ENCODE measurements around the gene RSF1. TPM values are rescaled to one million over a fixed set of nuclear protein-coding genes. Genes with fewer than 3 reads are reported as not detected.

The RSF1 gene
- total RNA-seq, 1 donor: 36.9 TPM

DNA sequence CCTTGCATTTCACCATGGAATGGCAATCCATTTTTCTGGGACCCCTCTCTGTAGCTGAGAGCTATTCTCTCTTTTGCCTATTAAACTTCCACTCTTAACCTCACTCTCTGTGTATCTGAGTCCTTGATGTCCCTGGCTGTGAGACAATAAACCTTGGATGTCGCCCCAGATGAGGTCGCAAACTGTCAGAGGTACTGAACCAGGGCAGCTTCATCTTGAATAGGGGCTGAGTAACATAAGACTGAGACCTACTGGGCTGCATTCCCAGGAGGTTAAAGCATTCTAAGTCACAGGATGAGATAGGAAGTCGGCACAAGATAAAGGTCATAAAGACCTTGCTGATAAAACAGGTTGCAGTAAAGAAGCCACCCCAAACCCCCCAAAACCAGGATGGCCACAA, 68.0 kb downstream of the RSF1 start:
- Histone ChIP-seq H3K79me2 (ENCODE audit: insufficient read depth, low read length) (peaks cover 65% of the 10 kb centered on the region), H3K4me3 (ENCODE audit: insufficient read depth, low read length) (no peak overlapping the region), H3K27me3 (ENCODE audit: insufficient read depth, low read length) (no peaks in the 10 kb centered on the region), H2AFZ (ENCODE audit: low read length) (no peak overlapping the region), H4K20me1 (ENCODE audit: insufficient read depth, low read length) (peaks cover 64% of the 10 kb centered on the region), H3K36me3 (ENCODE audit: insufficient read depth, low read length) (peaks cover 10% of the 10 kb centered on the region), H3K4me2 (ENCODE audit: insufficient read depth, low read length) (no peak overlapping the region), H3K4me1 (ENCODE audit: insufficient read depth, low read length) (peaks cover 12% of the 10 kb centered on the region), H3K27ac (ENCODE audit: low read depth, low read length) (no peak overlapping the region), H3K9me3 (ENCODE audit: low read depth, low read length) (no peaks in the 10 kb centered on the region)
- DNase-seq (ENCODE audit: insufficient read length, low spot score, missing footprints): no peak
- no peak for TF ChIP-seq CTCF (IDR thresholded peaks at IDR 0.05; ENCODE audit: extremely low read depth, low read depth, low read length)

DNA sequence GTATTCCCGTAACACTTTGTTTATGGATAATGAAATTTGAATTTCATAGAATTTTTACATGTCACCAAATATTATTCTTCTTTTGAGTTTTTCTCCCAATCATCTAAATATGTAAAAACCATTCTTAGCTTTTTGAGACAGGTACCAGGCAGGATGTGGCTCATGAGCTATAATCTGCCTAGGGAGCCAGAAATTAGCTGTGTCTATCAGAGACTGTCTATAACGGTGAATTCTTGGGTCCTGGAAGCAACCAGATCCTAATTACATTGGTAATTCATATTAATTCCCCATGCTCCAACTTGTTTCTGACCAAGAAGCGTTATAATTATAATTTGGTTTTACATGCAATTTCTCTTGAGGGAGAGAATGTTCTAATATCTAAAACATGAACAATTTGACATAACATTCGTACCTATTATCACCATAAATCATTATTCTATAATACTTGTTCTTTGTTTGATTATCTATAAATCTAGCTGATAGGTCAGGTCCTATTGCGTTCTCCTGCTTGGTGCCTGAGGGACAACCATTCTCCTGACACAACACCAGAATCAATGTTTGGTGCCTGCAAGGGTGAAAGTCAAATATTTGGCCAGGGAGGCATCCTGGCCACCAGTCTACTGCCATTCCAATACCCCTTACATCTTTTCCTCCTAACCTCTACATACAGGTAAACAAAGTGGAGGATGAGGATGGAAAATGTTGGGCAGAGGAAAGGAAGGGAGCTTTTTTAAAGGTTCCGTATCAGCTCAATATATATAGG, 69.9 kb downstream of the RSF1 start:
- Histone ChIP-seq H3K36me3 (ENCODE audit: insufficient read depth, low read length) (peaks cover 10% of the 10 kb centered on the region), H4K20me1 (ENCODE audit: insufficient read depth, low read length) (peaks cover 69% of the 10 kb centered on the region), H3K27ac (ENCODE audit: low read depth, low read length) (no peak overlapping the region), H3K79me2 (ENCODE audit: insufficient read depth, low read length) (peaks cover 65% of the 10 kb centered on the region), H3K4me1 (ENCODE audit: insufficient read depth, low read length) (peaks cover 14% of the 10 kb centered on the region), H3K9me3 (ENCODE audit: low read depth, low read length) (no peaks in the 10 kb centered on the region), H3K27me3 (ENCODE audit: insufficient read depth, low read length) (no peaks in the 10 kb centered on the region), H3K4me3 (ENCODE audit: insufficient read depth, low read length) (no peak overlapping the region), H2AFZ (ENCODE audit: low read length) (no peak overlapping the region), H3K4me2 (ENCODE audit: insufficient read depth, low read length) (no peak overlapping the region)
- no peak for DNase-seq (ENCODE audit: insufficient read length, low spot score, missing footprints)
- no peak for TF ChIP-seq CTCF (IDR thresholded peaks at IDR 0.05; ENCODE audit: extremely low read depth, low read depth, low read length)

GRCh38 chr11:77749232-77749631, 71.3 kb downstream of the RSF1 start:
- no peak overlapping the region for H3K4me3 ChIP-seq (ENCODE audit: insufficient read depth, low read length)
- H3K4me1 ChIP-seq (ENCODE audit: insufficient read depth, low read length): peaks cover 14% of the 10 kb centered on the region
- H4K20me1 ChIP-seq (ENCODE audit: insufficient read depth, low read length): peaks cover 66% of the 10 kb centered on the region
- no peak for DNase-seq (ENCODE audit: insufficient read length, low spot score, missing footprints)
- H3K36me3 ChIP-seq (ENCODE audit: insufficient read depth, low read length): peaks cover 10% of the 10 kb centered on the region
- no peak overlapping the region for H3K4me2 ChIP-seq (ENCODE audit: insufficient read depth, low read length)
- no peak overlapping the region for H2AFZ ChIP-seq (ENCODE audit: low read length)
- no peak overlapping the region for H3K27ac ChIP-seq (ENCODE audit: low read depth, low read length)
- H3K79me2 ChIP-seq (ENCODE audit: insufficient read depth, low read length): peaks cover 60% of the 10 kb centered on the region
- no peaks in the 10 kb centered on the region for H3K27me3 ChIP-seq (ENCODE audit: insufficient read depth, low read length)
- no peak for TF ChIP-seq CTCF (IDR thresholded peaks at IDR 0.05; ENCODE audit: extremely low read depth, low read depth, low read length)
- no peaks in the 10 kb centered on the region for H3K9me3 ChIP-seq (ENCODE audit: low read depth, low read length)

DNA sequence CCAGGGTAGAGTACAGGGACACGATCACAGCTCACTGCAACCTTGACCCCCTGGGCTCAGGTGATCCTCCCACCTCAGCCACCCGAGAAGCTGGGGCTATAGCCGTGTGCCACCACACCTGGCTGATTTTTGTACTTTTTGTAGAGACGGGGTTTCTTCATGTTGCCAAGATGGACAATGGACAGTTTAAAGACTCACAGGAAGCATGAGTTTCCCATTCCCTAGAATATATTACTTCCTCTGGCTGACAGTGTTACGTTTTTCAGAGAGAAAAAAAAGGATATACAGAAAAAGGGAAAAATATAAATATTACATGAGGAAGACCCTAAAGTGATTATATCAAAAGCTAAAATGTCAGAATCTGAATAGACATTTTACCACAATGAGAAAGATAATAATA, 72.3 kb downstream of the RSF1 start:
- H3K9me3 ChIP-seq (ENCODE audit: low read depth, low read length): no peaks in the 10 kb centered on the region
- no peak for TF ChIP-seq CTCF (IDR thresholded peaks at IDR 0.05; ENCODE audit: extremely low read depth, low read depth, low read length)
- H3K4me1 ChIP-seq (ENCODE audit: insufficient read depth, low read length): peaks cover 14% of the 10 kb centered on the region
- H3K4me2 ChIP-seq (ENCODE audit: insufficient read depth, low read length): no peak overlapping the region
- peaks cover 4% of the 10 kb centered on the region for H3K36me3 ChIP-seq (ENCODE audit: insufficient read depth, low read length)
- DNase-seq (ENCODE audit: insufficient read length, low spot score, missing footprints): no peak
- no peaks in the 10 kb centered on the region for H3K27me3 ChIP-seq (ENCODE audit: insufficient read depth, low read length)
- no peak overlapping the region for H3K4me3 ChIP-seq (ENCODE audit: insufficient read depth, low read length)
- no peak overlapping the region for H2AFZ ChIP-seq (ENCODE audit: low read length)
- no peak overlapping the region for H3K27ac ChIP-seq (ENCODE audit: low read depth, low read length)
- peaks cover 51% of the 10 kb centered on the region for H3K79me2 ChIP-seq (ENCODE audit: insufficient read depth, low read length)
- H4K20me1 ChIP-seq (ENCODE audit: insufficient read depth, low read length): peaks cover 59% of the 10 kb centered on the region

Data from osteoblast (primary cell).